Adrenal gland (tissue), 5 donors: Measurements from ENCODE around the gene MAP3K2.

Source experiments
- POLR2A ChIP-seq, 2 donors: fragments of 450-650 bp; IDR thresholded peaks; one replicate each; pipeline ENCODE4 v1.6.1; 2017; ENCODE audit warnings: antibody characterized with exemption in 2 of 2, mild to moderate bottlenecking in 2 of 2, moderate library complexity in 1 of 2
- TF ChIP-seq, protein P1 (sequence below), 6 experiments: fragments of 450-650 bp in 4 of 6; fragments of 200-600 bp in 2 of 6; sonication (generic) in 1 of 6; IDR thresholded peaks; 1 replicate in 5 of 6; 2 replicates in 1 of 6; pipeline versions ENCODE4 v1.5.1 to v1.8.0; 2016 to 2021; ENCODE audit warnings: antibody characterized with exemption in 6 of 6, mild to moderate bottlenecking in 2 of 6, moderate library complexity in 1 of 6
- donor health status: DM: no; HTN: no; CAD: no.

DNA sequence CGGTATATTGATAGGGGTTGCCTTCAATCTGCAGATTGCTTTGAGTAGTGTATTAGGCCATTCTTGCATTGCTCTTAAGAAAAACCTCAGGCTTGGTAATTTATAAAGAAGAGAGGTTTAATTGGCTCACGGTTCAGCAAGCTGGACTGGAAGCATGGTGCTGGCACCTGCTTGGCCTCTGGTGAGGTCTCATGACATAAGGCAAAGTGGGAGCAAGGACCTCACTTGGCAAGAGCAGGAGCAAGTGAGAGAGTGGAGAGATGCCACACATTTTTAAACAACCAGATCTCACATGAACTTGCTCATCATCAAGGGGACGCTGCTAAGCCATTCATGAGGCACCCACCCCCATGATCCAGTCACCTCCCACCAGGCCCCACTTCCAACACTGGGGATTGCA is 4.9 kb downstream of the MAP3K2 start:
- TF ChIP-seq, protein P1, sequence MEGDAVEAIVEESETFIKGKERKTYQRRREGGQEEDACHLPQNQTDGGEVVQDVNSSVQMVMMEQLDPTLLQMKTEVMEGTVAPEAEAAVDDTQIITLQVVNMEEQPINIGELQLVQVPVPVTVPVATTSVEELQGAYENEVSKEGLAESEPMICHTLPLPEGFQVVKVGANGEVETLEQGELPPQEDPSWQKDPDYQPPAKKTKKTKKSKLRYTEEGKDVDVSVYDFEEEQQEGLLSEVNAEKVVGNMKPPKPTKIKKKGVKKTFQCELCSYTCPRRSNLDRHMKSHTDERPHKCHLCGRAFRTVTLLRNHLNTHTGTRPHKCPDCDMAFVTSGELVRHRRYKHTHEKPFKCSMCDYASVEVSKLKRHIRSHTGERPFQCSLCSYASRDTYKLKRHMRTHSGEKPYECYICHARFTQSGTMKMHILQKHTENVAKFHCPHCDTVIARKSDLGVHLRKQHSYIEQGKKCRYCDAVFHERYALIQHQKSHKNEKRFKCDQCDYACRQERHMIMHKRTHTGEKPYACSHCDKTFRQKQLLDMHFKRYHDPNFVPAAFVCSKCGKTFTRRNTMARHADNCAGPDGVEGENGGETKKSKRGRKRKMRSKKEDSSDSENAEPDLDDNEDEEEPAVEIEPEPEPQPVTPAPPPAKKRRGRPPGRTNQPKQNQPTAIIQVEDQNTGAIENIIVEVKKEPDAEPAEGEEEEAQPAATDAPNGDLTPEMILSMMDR (IDR thresholded peaks at IDR 0.05), result no peak
- TF ChIP-seq POLR2A (IDR thresholded peaks at IDR 0.05), result no peak
